ENCODE data around the gene CFAP20.
"Not testable (repeated sequence)": the region's sequence is repeated elsewhere in the genome, so short reads cannot be mapped to it uniquely, and the experiment has no call there.

DNA sequence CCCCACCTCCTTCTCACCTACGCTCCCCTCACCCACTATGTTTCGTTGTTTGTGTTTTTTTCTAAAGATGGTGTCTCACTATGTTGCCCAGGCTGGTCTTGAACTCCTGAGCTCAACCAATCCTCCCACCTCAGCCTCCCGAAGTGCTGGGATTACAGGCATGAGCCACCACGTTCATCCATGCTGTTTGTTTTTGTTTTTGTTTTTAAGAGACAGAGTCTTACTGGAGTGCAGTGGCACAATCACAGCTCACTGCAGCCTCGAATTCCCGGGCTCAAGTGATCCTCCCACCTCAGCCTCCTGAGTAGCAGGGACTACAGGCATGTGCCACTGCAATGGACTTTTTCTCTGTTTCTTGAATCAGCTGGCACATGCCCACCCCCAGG, 33.6 kb downstream of the CFAP20 start:
- TF ChIP-seq, protein P1, sequence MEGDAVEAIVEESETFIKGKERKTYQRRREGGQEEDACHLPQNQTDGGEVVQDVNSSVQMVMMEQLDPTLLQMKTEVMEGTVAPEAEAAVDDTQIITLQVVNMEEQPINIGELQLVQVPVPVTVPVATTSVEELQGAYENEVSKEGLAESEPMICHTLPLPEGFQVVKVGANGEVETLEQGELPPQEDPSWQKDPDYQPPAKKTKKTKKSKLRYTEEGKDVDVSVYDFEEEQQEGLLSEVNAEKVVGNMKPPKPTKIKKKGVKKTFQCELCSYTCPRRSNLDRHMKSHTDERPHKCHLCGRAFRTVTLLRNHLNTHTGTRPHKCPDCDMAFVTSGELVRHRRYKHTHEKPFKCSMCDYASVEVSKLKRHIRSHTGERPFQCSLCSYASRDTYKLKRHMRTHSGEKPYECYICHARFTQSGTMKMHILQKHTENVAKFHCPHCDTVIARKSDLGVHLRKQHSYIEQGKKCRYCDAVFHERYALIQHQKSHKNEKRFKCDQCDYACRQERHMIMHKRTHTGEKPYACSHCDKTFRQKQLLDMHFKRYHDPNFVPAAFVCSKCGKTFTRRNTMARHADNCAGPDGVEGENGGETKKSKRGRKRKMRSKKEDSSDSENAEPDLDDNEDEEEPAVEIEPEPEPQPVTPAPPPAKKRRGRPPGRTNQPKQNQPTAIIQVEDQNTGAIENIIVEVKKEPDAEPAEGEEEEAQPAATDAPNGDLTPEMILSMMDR (IDR thresholded peaks at IDR 0.05), result not testable (repeated sequence)
- TF ChIP-seq POLR2AphosphoS5 (IDR thresholded peaks at IDR 0.05), result not testable (repeated sequence)
